Breast epithelium (tissue), 3 donors: ENCODE results near the gene MRTFA.

Experiments
- POLR2A ChIP-seq: fragments of 450-650 bp; IDR thresholded peaks from one replicate; pipeline ENCODE4 v1.6.1; 2016; ENCODE audit warnings: antibody characterized with exemption, mild to moderate bottlenecking, moderate library complexity
- POLR2AphosphoS5 ChIP-seq, 3 donors: sonication (generic); formaldehyde crosslinking; IDR thresholded peaks; one replicate each; pipeline ENCODE4 v1.6.1; 2017; ENCODE audit warnings: antibody characterized with exemption in 3 of 3
- TF ChIP-seq, protein P1 (sequence below), 3 donors: fragments of 450-650 bp; IDR thresholded peaks; one replicate each; pipeline ENCODE4 v1.5.1; 2016 to 2017; ENCODE audit warnings: antibody characterized with exemption in 3 of 3, mild to moderate bottlenecking in 3 of 3, moderate library complexity in 3 of 3

DNA sequence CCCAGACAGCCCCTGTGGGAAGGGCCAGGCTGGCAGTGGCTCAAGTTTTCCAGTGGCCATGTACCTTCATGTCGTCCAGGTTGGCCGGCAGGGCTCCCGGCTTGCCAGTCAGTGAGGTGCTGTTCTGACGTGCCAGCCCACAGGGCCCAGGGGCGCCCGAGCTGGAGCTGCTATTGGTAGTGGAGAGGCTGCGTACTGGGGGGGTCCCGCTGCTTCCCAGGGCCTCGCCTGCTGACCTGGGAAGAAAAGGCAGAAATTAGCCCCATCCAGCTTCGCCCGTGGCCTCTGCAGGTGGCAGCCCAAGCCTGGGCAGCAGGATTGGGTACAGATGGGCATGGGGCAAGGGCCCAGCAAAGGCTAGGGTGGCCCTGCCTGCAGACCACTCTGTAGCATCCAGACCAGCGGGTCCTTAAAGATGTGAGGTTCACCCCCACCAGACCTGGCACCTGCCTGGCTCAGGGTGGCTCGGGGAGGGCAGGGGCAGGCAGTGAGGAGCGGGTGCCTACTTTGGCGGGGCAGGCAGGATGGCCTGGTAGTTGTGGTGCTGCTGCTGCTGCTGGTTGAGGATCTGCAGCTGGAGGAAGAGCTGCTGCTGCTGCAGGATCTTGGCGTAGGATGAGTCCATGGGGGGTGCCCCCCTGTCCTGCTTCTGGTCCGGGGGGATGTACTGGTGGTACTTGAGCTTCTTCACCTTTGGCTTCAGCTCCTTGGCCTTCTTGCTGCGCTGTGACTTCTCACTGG lies 216.0 kb downstream of the MRTFA start:
- TF ChIP-seq, protein P1, sequence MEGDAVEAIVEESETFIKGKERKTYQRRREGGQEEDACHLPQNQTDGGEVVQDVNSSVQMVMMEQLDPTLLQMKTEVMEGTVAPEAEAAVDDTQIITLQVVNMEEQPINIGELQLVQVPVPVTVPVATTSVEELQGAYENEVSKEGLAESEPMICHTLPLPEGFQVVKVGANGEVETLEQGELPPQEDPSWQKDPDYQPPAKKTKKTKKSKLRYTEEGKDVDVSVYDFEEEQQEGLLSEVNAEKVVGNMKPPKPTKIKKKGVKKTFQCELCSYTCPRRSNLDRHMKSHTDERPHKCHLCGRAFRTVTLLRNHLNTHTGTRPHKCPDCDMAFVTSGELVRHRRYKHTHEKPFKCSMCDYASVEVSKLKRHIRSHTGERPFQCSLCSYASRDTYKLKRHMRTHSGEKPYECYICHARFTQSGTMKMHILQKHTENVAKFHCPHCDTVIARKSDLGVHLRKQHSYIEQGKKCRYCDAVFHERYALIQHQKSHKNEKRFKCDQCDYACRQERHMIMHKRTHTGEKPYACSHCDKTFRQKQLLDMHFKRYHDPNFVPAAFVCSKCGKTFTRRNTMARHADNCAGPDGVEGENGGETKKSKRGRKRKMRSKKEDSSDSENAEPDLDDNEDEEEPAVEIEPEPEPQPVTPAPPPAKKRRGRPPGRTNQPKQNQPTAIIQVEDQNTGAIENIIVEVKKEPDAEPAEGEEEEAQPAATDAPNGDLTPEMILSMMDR (IDR thresholded peaks at IDR 0.05): no peak
- TF ChIP-seq POLR2A: no peak
- TF ChIP-seq POLR2AphosphoS5 (IDR thresholded peaks at IDR 0.05): no peak
